ENCODE results near the gene IL10.
"Not testable (repeated sequence)": the region's sequence is repeated elsewhere in the genome, so short reads cannot be mapped to it uniquely, and the experiment has no call there.

Gene IL10

GRCh38 chr1:206792939-206793607 is 20.8 kb upstream of the IL10 start:
- FAIRE-seq = no peak

GRCh38 chr1:206790502-206791250 is 18.4 kb upstream of the IL10 start:
- FAIRE-seq = no peak

- FAIRE-seq = no peak
These were observed 16.3 kb upstream of the IL10 start for GRCh38 chr1:206788487-206789050.

- no peak for FAIRE-seq
These were observed 15.6 kb upstream of the IL10 start for GRCh38 chr1:206787891-206788290.

GRCh38 chr1:206786212-206786886 is 14.1 kb upstream of the IL10 start:
- no peak for FAIRE-seq

GRCh38 chr1:206785182-206785765 is 13.0 kb upstream of the IL10 start:
- FAIRE-seq = no peak

- FAIRE-seq = no peak
These were observed 12.2 kb upstream of the IL10 start for GRCh38 chr1:206784471-206784903.

GRCh38 chr1:206783506-206783905 is 11.2 kb upstream of the IL10 start:
- FAIRE-seq = no peak

GRCh38 chr1:206782448-206782847 is 10.2 kb upstream of the IL10 start:
- FAIRE-seq = no peak

- no peak for FAIRE-seq
These were observed 7.3 kb upstream of the IL10 start for GRCh38 chr1:206779638-206780037.

GRCh38 chr1:206778911-206779310 is 6.6 kb upstream of the IL10 start:
- FAIRE-seq = not testable (repeated sequence)

GRCh38 chr1:206778031-206778430 is 5.7 kb upstream of the IL10 start:
- no peak for FAIRE-seq

- no peak for FAIRE-seq
These were observed 3.9 kb upstream of the IL10 start for GRCh38 chr1:206776229-206776628.

- no peak for FAIRE-seq
These were observed 1.8 kb upstream of the IL10 start for GRCh38 chr1:206774093-206774492.

GRCh38 chr1:206771338-206771692 is 979 bp downstream of the IL10 start:
- FAIRE-seq = no peak

- no peak for FAIRE-seq
These were observed 1.6 kb downstream of the IL10 start, which contains the start of gene IL19 for GRCh38 chr1:206770531-206771337. Gene IL19 (plus strand): TSS chr1:206770773. CDS start chr1:206836663, 65,890 bp downstream.

- no peak for FAIRE-seq
These were observed 3.0 kb downstream of the IL10 start for GRCh38 chr1:206769304-206769731.

- FAIRE-seq = no peak
These were observed 3.6 kb downstream of the IL10 start for GRCh38 chr1:206768472-206769303.

GRCh38 chr1:206766251-206766856 is 5.9 kb downstream of the IL10 start:
- FAIRE-seq = no peak

- FAIRE-seq = not testable (repeated sequence)
These were observed 6.5 kb downstream of the IL10 start for GRCh38 chr1:206765771-206766170.

Data from G401.6 (cell line).